ENCODE measurements around the gene USP40. TPM values are rescaled to one million over a fixed set of nuclear protein-coding genes. Genes with fewer than 3 reads are reported as not detected.

USP40 gene
- total RNA-seq, 1 donor from 2014 or later: 19.2 TPM

DNA sequence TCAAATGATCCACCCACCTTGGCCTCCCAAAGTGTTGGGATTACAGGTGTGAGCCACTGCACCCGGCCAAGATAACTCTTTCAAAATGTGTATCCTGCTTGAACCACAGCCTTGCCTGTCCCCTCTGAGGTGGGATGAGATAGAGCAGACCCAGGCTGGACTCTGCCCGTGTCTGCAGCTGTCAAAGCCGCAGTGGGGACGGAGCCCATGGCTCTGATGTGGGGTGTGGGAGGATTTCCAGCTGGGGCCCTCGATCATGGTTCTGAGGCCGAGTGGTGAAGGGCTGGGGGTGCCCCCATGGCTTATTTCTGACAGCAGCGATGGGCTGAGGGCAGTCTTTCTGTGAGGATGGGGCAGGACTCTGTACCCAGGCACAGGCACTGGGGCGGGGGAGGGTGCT, 107.8 kb downstream of the USP40 start:
- DNase-seq (ENCODE audit: low read depth in 2 of 2): no peak

DNA sequence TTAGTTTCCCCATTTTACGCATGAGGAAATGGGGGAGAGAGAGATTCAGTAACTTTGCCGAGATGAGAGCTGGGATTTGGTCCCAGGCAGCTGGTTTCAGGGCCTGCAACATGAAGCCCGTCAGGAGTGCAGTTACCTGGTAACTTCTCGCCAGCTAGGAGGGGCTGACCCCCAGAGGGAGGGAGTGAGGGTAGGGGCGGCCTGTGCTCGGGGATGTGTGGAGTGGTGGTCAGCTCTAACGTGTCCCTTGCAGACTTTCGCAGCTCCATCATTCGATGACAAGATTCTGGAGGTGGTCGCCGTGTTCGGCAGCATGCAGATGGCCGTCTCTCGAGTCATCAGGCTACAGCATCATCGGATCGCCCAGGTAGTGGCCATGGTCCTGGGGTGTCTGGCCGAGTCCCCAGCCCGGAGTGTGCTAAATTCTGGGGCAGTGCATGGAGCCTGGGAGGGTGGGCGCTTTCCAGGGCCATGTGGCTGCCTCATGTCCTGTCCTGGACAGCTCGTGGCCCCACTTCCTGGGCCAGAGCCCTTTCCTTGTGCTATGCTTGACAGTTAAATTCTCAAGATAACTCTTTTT, 108.5 kb downstream of the USP40 start:
- DNase-seq (ENCODE audit: low read depth in 2 of 2): no peak

DNA sequence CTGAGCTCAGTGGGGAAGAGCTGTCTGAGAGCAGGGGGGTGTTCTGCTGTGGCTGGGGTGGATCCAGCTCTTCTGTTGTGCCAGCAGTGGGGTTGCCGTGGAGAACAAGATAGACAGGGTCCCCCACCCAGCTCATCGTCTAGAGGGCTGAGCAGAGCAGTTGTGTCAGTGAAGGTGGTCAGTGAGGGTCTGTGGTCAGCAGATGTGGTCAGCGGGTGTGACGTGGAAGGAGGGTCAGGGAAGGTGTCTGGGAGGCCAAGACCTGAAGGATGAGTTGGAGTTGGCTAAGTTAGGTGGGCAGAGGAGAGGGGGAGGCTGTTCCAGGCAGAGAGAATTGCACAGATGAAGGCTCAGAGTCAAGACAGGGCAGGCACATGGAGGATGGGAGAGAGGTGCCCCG, 109.2 kb downstream of the USP40 start:
- no peak for DNase-seq (ENCODE audit: low read depth in 2 of 2)

DNA sequence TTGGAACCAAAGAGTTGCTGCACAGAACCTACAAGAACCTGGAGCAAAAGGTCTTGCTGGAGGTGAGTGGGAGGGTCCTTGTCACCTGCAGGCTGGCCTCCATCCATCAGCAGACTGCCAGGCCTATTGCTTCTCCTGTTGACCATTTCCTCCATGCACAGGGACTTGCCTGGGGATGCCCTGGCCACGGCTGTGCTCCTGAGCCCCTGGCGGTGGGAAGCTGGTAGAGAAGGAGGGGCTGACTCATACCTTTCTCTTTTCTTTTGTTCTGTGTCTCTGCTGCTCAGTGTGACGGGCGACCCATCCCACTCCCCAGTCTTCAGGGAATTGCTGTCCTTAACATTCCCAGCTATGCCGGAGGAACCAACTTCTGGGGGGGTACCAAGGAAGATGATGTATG, 109.6 kb downstream of the USP40 start:
- no peak for DNase-seq (ENCODE audit: low read depth in 2 of 2)

DNA sequence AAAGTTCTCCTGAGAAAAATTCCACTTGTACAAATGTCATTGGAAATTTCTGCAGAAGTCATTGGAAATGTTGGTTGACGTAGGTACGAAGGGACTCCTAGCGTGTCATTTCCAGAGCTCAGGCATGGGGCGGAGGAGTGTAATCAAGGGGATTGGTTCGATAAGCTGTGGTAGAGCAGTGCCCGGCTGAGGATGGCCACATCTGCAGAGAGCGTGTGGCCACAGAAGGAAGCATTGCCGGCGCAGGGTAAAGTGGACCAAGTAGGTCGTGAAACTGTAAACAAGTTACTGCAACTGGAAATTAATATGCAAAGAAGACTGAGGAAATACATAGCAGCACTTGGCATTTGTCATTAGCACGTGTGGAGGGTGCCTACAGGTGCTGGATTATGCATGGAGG, 110.5 kb downstream of the USP40 start:
- DNase-seq (ENCODE audit: low read depth in 2 of 2): no peak

DNA sequence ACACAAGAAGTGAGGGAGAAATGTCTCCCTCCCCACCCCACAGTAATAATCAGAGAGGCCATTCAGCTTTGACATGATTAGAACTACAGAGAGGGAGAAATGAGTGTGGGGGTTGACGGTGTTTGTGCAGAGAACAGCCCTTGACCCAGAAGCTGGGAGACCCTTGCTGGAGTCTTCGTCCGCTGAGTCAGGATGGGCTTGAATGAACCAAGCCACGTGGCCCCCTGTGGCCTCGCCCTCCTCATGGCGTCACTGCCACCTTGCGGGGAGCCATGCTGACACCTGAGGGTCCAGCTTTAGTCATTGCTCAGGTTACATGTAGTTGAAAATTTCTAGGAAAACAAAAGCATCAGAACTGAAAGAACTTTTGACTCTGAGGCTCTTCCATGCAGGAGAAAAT, 111.1 kb downstream of the USP40 start:
- DNase-seq (ENCODE audit: low read depth in 2 of 2): no peak

DNA sequence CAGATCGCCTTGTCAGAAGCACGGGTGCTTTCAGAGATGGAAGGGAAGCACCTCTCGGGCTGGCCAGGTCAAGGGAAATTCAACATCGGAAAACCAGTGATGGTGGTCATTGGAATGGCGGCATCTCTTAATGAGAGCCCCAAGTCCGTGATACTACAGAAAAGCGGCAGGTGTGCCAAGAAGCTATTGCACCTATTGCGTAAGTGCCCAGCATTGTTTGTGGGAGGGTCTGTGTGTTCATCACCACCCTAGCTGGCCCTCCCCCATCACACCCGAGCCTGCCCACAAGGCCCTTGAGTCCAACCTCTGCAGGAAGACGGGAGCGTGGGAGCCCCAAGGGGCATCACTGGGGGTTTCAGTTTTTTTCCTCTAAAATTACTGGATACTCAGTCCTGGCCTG, 111.6 kb downstream of the USP40 start:
- DNase-seq (ENCODE audit: low read depth in 2 of 2): no peak

DNA sequence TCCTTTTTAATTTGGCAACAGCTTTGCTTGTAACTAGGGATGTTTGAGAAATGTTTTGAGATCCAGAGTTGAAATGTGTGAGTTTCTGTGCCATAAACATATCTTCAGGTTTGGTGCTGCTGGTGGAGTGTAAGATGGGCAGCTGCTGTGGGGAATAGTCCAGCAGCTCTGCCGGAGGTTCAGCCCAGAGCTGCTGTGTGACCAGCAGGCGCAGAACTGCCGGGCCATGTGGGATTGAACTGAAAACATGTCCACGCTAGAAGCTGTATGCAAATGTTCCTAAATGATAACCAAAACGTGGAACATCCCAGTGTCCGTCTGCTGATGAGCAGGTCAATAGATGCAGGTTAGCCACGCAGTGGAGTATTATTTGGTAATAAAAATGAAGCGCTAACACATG, 112.7 kb downstream of the USP40 start:
- no peak for DNase-seq (ENCODE audit: low read depth in 2 of 2)

DNA sequence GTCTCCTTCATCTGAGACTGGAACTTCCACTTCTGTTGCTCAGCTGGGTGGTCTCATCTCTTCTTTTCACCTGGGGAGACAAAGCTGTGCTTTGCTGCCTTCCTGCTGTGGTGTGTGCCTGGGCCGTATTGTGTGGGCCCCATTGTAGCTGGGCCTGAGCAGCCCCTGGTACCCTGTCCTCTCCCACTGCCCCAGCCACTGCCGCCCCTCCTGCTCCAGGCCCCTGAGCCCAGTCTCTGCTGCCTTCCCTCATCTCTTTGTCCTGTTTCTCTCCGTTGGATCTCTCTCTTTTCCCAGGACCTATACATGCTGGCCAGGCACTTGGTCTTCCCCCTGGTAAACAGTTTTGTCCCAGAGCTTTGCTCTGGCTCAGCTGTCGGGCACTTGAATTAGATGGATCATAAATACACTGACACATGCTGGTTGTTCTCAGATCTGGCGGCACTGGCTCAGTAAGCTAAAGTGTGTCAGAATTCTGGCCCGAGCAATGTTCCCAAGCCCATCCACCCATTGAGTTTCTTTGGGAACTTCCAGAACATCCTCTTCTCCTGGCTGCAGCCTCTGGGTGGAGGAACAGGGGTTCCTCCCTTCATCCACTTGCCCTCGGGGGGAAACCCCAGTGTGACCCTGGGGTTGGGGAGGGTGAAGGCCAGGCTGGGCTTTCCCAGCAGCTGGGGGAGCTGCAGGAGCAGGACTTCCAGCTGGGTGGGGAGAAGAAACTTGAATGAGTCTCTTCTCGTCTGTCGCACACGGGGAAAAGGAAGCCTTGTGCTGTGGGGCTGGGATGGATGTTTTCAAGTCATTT, 113.3 kb downstream of the USP40 start:
- DNase-seq (ENCODE audit: low read depth in 2 of 2): no peak

DNA sequence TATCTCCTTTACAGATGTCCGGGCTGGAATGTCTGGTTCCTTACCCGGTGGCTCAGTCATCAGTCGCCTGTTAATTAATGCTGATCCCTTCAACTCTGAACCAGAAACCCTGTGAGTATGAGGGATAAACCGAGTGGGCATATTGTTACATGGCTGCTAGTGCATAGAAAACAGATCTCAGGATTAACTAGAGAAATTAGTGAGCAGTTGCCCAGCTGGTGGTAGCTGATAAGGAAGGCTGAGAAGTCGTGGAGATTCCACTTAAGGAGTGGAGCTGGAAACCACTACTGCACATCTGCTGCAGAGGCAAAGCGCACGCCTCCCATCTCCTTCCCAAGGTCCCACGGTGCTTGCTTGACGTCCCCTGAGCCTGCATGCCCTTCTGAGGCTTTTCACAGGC, 114.6 kb downstream of the USP40 start:
- DNase-seq (ENCODE audit: low read depth in 2 of 2): no peak

DNA sequence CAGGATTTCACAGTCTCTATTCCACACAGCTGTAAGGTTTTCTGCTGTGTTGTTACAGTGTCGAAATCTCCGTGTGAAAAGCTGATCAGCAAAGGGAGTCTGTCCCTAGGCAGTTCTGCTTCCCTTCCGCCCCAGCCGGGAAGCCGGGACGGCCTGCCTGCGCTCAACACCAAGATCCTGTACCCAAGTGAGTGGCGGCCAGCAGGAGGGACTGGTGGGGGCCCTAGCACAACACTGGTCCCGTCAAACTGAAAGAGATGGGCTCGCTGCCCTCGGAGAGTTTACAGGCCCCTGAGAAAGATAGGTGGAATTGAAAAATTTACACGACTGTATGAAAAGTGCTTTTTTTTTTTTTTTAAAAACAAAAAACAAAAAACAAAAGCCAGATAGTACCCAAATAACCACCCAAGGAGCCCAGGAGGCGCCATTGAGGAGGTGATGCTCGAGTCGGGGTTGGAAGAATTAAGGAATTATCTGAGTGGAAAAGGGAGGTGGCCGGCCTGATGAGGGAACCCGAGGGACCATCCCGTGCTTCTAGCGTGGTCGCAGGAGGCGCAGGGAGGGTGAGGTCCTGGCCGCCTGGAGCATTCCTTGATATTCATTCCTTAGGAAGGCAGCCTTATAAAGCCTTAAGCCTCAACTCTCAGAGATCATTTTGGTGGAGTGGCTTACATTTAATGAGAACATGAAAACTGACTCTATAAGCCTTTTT, 115.6 kb downstream of the USP40 start:
- DNase-seq (ENCODE audit: low read depth in 2 of 2): no peak

DNA sequence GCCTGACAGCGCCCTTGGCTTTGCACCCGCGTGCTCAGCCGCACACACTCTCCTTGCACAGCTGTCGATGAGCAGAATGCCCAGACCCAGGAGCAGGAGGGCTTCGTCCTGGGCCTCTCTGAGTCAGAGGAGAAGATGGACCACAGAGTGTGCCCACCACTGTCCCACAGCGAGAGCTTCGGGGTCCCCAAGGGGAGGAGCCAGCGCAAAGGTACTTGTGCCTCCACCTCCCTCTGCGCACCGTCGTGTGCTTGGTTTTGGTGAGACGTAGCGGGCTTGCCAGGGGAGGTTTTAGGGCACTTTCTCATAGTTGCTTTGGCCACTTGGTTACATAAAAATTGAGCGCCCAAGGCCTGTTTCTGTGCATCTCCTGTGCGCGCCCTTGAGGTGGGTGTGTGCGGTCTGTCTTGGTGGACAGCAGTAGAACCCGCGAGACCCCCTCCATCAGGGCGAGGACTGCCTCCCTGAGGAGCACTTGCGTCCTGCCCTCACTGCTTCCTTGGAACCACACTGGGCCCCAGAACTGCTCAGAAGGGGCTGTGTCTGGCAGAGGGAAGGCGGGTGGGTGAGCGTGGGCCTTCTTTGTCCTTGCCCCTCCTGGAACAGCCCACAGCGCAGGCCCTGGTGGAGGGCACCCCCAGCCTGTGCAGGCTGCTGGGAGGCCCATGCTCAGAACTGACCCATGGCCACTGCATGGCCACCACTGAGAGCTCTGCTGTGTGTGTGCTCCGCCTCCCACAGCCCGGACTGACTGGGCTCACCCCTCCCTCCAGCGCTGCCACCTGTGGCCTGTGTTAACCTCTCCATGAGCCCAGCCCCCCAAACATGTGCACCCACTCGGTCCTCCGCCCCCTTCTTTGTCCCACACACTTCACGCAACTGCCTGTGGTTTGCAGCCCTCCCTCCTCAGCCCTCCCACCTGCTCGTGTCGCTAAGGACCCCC, 116.4 kb downstream of the USP40 start:
- no peak for DNase-seq (ENCODE audit: low read depth in 2 of 2)

DNA sequence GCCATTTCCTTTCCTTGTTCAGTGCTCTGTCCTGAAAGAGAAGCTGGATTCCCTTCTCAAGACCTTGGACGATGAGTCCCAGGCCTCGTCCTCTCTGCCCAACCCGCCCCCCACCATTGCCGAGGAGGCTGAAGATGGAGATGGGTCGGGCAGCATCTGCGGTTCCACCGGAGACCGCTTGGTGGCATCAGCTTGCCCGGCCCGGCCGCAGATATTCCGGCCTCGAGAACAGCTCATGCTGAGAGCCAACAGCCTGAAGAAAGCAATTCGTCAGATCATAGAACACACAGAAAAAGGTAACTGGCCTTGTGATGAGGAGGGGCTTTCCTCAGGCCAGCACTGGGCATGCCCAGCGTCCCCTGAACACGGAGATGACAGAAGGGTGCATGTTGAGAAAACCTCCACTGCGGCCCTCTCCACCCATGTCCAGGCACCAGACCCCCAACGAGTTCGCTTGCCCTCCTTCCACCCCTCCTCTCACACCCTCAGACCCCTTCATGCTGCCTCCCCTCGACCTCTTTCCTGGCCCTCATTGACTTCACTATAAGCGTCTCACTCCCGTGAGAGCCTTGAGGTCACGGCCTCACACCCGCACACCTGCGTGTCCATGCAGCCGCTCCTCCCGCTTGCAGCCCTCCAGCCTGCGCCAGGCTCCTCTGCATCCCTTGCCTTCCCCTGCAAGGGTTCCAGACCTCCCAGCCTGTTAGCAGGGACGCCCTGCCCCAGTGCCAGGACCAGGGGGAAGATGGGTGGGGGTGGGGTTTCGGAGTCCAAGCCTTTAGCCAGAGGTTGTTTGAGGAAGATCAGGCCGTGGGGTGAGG, 117.3 kb downstream of the USP40 start:
- peak; percentile 62 to 70 for DNase-seq (ENCODE audit: low read depth in 2 of 2)

DNA sequence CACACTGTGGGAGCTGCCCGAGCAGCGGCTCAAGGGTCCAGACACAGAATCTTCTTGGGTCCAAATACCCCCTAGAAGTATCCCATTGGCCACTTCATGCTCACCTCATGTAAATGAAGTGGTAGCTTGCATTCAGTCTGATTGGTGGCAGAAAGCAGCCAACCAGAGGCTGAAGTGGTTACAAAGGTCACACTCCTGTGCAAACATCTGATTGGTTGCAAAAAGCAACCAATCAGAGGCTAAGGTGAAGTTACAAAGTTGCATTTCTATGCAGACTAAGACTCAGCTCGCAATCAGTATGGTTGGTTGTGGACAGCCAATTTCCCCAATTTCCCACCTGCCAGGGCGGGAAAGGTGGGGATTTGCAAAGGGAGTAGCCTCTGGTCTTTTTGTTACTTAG, 118.0 kb downstream of the USP40 start:
- no peak for DNase-seq (ENCODE audit: low read depth in 2 of 2)

DNA sequence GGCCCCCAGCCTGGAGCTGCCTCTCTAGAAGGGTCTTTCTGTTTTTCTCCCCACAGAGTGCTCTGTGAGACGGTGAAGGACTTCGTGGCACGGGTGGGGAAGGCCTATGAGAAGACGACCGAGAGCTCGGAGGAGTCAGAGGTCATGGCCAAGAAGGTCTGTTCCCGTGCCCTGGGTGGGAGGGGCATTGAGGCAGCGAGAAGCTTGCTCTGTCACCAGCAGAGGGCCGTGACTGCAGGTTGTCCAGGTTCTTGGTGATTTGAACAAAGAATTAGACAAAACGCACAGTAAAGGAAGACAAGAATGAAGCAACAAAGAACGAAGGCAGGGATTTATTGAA, 118.4 kb downstream of the USP40 start:
- peak in 1 of 2 donors; percentile 23 for DNase-seq (ENCODE audit: low read depth in 2 of 2)

DNA sequence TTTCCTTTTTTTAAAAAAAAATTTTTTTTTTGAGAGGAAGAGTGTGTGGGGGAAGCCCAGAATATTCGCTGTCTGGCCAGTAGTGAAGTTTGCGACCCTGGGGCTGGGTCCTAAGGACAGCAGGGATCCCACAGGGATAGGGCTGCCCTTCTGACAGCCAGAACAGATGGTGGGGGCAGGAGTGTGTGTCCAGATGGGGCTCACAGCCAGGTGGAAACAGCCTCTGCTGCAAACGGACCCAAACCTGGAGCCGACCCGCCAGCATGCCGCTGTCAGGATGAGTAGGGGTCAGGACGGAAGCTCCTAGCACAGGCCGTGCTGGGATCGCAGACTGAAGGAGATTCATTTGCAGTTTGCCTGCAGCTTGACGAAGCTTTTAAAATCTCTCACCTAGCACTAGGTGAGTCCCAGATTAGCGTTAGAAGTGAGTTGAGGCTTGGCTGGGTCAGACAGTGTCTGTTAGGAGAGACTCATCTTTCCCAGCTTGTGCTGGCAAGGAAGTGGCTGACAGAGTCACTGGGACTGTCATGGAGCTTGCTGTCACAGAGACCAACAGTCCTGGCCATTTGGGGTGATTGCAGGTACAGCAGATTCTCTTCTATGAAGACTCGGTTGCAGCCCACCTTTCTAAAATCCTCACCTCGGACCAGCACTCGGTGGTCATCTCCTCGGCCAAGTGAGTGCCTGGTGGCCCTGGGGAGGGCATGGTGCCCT, 118.9 kb downstream of the USP40 start:
- DNase-seq (ENCODE audit: low read depth in 2 of 2): no peak

DNA sequence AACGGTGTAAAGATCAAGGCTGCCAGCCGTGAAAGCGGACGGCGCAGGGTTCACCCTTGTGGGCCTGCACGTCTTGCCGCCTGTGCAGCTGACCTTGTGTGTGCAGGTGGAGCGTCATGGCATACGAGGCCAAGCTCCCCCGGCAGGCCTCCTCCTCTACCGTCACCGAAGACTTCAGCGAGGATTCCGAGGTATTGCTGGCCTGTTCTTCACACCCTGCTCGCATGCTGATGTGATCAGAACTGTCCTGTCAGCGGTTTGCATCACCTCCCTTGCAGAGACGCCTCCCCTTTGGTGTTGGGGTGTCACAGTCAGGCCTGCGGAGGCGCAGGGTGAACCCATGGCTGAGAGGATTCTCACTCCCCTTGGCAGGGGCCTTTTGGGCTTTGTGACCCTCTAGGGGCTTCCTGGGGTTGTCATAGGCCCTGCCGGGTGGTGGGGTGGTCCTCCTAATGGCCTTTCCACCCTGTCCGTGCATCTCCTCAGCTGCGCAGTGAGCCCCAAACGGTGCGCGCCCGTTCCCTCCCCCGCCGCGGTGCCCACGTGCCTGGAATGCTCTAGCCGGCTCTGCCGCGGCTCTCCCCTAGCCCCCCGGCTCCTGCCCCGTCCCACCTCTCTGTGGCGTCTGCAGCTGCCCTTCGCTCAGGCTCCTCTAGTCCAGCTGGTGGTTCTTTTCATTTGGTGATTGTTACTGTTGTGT, 119.8 kb downstream of the USP40 start:
- DNase-seq (ENCODE audit: low read depth in 2 of 2): no peak

DNA sequence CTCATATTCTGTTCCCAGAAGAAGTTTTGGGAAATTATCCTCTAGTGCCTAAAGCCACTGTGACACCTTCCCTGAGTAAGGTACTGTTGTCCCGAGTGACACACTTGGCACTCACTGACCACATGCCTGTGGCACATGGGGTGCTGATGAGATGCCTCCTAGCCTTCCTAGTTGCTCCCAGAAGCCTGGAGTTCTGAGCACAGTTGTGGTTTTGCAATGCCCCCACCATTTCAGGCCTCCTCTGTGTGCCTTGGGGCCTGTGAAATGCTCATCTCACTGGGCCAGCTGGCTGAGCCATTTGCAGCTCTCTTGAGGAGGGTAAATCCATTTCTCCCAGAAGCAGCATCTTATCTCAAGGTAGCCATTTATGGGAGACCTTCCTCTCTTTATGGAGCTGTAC, 120.5 kb downstream of the USP40 start:
- no peak for DNase-seq (ENCODE audit: low read depth in 2 of 2)

DNA sequence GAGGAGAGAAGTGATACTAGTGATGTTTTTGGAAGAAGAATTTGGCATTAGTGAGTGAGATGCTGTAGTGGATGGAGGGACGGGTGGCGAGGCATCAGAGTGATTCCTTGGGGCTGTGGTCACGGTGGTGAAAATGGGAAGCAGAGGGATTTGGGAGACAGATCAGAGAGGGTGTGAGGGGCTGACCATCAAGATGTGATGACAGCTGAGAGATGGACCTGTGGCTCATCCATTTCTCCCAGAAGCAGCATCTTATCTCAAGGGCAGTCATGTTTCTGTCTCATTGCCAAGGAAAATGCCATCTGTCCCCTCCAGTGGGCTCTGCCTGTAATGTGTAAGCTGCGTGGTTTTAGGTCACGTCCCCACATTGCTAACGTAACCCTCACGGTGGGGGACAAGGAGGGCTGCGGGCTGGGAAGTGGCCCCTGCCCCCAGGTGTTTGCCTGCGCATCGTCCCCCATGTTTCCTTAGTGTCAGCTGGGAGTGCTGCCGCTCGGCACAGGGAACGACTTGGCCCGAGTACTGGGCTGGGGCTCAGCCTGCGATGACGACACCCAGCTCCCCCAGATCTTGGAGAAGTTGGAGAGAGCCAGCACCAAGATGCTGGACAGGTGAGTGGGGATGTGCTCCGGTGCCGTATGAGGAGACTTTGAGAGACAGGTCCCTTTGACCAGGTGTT, 121.3 kb downstream of the USP40 start:
- DNase-seq (ENCODE audit: low read depth in 2 of 2): no peak

Measured in lung microvascular endothelial cell (primary cell).